BE2C (cell line): ENCODE data around the gene NNT.

ENCODE experiments used
- DNase-seq: peaks from one replicate; pipeline ENCODE4 v3.0.0-alpha.2; 2020
- H3K27me3 ChIP-seq: fragments of 250-450 bp; sonication (Bioruptor Pico); 2 replicates; pipeline ENCODE4 v1.5.1; 2020; ENCODE audit warnings: mild to moderate bottlenecking
- H3K36me3 ChIP-seq: fragments of 250-450 bp; sonication (Bioruptor Pico); 2 replicates; pipeline ENCODE4 v1.5.1; 2020; ENCODE audit warnings: mild to moderate bottlenecking
- H3K4me1 ChIP-seq: fragments of 250-450 bp; sonication (Bioruptor Pico); 2 replicates; pipeline ENCODE4 v1.5.1; 2020
- H3K4me3 ChIP-seq: 2 replicates; pipeline ENCODE4 v1.5.1; 2011; ENCODE audit warnings: low read depth, low read length
- H3K9me3 ChIP-seq: fragments of 250-450 bp; sonication (Bioruptor Pico); 2 replicates; pipeline ENCODE4 v1.5.1; 2020
- CTCF ChIP-seq: IDR thresholded peaks from 2 replicates; pipeline ENCODE4 v1.5.1; 2012; ENCODE audit warnings: mild to moderate bottlenecking, low read depth, low read length

NNT gene

GRCh38 chr5:43581398-43581797, 21.6 kb upstream of the NNT start:
- H3K4me3 ChIP-seq, result no peak overlapping the region
- H3K9me3 ChIP-seq, result no peaks in the 10 kb centered on the region
- peaks cover 4% of the 10 kb centered on the region; the same call in 1 of the 2 replicates for H3K4me1 ChIP-seq
- no peak for TF ChIP-seq CTCF
- no peaks in the 10 kb centered on the region for H3K27me3 ChIP-seq
- no peaks in the 10 kb centered on the region; the same call in 1 of the 2 replicates for H3K36me3 ChIP-seq
- no peak for DNase-seq

GRCh38 chr5:43582082-43583005, 20.6 kb upstream of the NNT start:
- no peak for TF ChIP-seq CTCF

GRCh38 chr5:43583724-43584123, 19.3 kb upstream of the NNT start:
- DNase-seq, result no peak
- Histone ChIP-seq H3K36me3 (no peaks in the 10 kb centered on the region; the same call in 1 of the 2 replicates), H3K9me3 (no peaks in the 10 kb centered on the region), H3K4me1 (peaks cover 4% of the 10 kb centered on the region; the same call in 1 of the 2 replicates), H3K27me3 (no peaks in the 10 kb centered on the region), H3K4me3 (no peak overlapping the region)
- TF ChIP-seq CTCF, result no peak

More at GRCh38 chr5:43582082-43583005, 20.6 kb upstream of the NNT start:
- Histone ChIP-seq H3K27me3 (no peaks in the 10 kb centered on the region), H3K9me3 (no peaks in the 10 kb centered on the region), H3K36me3 (no peaks in the 10 kb centered on the region; the same call in 1 of the 2 replicates), H3K4me3 (no peak overlapping the region), H3K4me1 (peaks cover 4% of the 10 kb centered on the region; the same call in 1 of the 2 replicates)
- DNase-seq, result no peak

GRCh38 chr5:43584166-43584699, 18.7 kb upstream of the NNT start:
- no peak for DNase-seq
- no peak for TF ChIP-seq CTCF

GRCh38 chr5:43588842-43589241, 14.1 kb upstream of the NNT start:
- Histone ChIP-seq H3K36me3 (no peaks in the 10 kb centered on the region), H3K27me3 (no peaks in the 10 kb centered on the region), H3K4me1 (peaks cover 4% of the 10 kb centered on the region; the same call in 1 of the 2 replicates), H3K4me3 (no peak overlapping the region), H3K9me3 (no peaks in the 10 kb centered on the region)
- no peak for TF ChIP-seq CTCF
- no peak for DNase-seq

More at GRCh38 chr5:43584166-43584699, 18.7 kb upstream of the NNT start:
- Histone ChIP-seq H3K4me3 (no peak overlapping the region), H3K36me3 (no peaks in the 10 kb centered on the region; the same call in 1 of the 2 replicates), H3K4me1 (peaks cover 4% of the 10 kb centered on the region; the same call in 1 of the 2 replicates), H3K27me3 (no peaks in the 10 kb centered on the region), H3K9me3 (no peaks in the 10 kb centered on the region)
